TTC549 (cell line): ENCODE data around the gene CRYBG2.
"Not testable (repeated sequence)": the region's sequence is repeated elsewhere in the genome, so short reads cannot be mapped to it uniquely, and the experiment has no call there.

Experiments
- FAIRE-seq: peaks from 2 replicates; lab custom pipeline; 2012; peaks lifted over from hg19 to GRCh38; lab: Jason Lieb, UNC

CRYBG2 gene

DNA sequence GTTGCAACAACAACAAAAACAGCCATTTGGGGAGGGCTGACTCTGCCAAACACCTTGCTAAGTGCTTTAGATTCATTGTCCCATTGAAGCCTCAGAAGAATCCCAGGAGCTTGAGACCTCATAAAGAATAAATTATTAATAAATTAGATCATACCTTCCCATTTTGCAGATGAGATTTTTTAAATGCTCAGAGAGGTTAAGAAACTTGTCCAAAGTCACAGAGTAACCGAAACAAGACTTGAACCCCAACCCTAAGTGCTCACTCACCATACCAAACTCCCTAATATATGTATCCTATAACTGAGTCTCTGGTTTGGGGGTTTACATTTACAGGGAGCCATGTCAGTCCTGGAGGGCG lies 3.6 kb downstream of the CRYBG2 start:
- FAIRE-seq = no peak

DNA sequence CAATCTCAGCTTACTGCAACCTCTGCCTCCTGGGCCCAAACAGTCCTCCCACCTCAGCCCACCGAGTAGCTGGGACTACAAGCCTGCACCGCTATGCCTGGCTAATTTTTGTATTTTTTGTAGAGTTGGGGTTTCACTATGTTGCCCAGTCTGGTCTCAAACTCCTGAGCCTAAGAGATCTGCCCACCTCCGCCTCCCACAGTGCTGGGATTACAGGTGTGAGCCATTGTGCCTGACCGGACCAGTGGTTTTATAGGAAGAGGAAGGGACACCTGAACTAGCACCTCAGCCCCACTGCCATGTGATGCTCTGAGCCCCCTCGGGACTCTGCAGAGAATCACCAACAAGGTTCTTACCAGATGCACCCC lies 4.1 kb downstream of the CRYBG2 start:
- FAIRE-seq = no peak

DNA sequence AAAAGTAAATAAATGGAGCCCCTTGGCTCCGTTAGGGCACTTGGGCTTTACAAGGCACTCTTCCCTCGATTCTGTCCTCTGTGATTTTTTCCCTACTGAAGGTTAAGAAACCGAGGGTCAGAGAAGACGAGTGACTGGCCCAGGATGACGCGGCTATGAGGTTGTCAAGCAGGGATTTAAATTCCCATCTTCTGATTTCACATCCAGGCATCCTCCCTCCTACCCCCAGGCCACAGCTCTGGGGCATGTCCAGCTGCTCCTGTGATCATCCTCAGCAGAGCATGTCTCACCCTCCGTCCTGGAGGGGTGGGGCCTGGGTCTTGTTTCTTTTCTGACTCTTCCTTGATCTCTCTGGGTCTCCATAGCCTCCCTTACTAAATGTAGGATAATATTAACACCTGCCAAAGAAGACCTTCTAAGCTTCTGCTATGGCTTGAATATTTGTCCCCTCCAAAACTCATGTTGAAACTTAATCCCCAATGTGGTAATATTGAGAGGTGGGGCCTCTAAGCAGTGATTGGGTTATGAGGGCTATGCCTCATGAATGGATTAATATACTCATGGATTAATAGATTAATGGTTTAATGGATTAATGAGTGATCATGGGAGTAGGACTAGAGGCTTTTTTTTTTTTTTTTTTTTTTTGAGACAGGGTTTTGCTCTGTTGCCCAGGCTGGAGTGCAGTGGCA lies 4.6 kb downstream of the CRYBG2 start:
- no peak for FAIRE-seq

DNA sequence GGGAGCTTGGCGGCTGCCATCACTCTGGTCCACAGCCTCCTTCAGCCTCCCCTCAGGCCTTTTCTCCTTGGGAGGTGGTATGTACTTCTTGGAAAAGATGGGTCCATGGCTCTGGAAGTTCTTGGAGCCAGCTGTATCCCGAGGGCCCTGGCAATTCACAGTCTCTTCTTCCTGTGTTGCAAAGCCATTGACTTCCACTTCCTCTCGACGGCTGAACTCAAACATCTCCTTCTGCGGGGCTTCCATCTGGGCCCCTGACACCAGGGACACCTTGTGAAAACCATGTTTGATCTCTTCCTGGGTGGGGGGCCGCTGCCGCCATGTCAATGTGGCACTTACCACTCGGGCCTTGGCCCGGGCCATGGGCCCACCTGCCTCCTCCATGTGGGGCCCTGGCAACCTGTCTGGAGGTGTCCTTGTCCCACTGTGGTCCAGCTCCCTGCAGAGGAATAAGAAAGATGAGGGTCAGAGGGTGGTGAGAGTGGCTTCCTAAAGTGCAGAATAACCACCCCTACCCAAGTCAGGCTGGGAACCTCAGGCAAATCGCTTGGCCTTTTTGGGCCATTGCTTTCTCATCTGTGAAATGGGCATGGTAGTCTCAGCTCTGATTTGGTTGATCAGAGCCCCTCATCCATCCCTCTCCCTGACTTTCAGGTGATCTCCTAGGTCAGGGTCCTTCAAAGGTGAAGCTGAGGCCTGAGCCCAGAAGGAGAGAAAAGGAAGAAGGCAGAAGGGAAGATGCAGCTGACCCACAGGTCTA lies 7.5 kb downstream of the CRYBG2 start:
- FAIRE-seq = no peak

DNA sequence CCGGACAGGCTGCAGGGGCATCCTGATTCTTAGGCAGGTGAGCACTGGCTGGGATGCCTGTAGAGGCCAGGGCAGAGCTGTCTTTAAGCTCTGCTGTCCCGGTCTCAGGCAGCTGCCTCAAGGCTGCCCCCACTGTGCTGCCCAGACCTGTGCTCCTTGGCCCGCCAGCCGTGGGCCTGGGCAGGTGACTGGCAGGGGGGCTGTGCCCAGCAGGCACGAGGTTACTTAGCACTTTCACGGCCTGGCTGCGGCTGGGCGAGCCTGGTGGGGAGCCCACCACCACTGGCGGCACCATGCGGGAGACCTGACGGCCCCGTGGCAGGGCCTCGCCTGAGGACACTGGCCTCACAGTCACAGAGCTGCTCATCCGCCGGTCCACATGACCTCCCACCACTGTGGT lies 8.2 kb downstream of the CRYBG2 start:
- no peak for FAIRE-seq

DNA sequence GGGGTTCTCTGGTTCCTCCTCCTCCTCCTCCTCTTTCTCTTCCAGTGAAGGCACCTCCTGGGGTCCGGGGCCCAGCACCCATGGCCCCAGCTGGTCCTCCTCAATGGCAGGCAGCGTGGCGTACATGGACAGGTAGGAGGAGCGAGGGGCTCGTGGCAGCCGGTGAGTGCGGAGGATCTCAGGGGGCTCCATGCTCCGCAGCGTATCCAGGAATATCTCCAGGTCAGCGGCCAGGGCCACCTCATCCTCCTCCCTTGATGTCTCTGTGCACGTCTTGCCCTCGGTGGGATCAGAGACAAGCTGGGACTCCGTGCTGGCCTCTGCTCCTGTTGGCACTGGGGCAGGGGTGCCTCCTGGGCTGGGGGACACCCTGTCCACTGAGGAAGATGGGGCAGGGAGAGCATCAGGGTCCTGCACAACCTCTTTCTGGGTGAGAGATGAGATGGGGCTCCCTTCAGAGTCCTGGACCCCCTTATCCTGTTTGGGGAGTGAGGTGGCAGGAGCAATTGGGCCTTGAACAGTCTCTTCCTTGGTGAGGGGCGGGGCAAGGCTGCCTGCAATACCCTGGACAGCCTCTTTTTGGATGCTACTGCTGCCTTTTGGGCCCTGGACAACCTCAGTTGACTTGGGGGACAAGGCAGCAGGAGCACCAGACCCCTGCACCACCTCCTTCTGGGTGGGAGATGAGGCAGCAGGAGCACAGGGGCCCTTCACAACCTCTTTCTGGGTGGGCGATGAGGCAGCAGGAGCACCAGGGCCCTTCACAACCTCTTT lies 9.6 kb downstream of the CRYBG2 start:
- FAIRE-seq = no peak

DNA sequence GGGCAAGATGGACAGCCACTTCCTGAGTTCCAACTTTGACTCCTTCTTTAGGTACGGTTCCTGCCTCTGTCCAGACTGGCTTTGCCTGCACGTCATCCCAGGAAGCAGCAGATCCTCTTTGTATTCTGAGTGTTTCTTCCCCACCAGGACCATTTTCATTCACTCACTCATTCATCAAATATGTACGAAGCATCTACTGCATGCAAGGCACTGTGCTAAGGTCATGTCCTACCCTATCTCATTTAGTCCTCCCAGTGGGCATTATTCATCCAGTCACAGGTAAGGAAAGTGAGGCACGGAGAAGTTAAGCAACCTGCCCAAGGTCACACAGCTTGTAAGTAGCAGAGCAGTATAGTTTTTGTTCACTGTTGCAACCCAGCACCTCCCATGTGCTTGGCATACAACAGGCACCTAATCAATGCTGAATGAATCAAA lies 13.9 kb downstream of the CRYBG2 start:
- no peak for FAIRE-seq

DNA sequence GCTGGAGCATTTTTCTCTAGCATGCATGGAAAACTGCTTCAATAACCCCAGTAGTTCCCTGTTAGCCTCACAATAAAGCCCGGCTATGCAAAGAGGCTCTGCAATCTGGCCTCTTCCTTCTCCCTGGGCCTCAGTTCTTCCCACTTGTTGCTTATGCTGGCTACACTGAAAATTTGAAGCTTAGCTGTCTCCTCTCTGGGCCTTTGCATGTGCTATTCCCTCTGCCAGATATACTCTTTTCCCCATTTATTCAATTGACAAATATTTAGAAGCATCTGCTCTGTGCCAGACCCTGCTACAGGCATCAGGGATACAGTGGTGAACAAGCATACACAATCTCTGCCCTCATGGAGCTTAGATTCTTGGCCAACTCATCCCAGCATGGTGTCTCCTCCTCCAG lies 15.3 kb downstream of the CRYBG2 start:
- no peak for FAIRE-seq

DNA sequence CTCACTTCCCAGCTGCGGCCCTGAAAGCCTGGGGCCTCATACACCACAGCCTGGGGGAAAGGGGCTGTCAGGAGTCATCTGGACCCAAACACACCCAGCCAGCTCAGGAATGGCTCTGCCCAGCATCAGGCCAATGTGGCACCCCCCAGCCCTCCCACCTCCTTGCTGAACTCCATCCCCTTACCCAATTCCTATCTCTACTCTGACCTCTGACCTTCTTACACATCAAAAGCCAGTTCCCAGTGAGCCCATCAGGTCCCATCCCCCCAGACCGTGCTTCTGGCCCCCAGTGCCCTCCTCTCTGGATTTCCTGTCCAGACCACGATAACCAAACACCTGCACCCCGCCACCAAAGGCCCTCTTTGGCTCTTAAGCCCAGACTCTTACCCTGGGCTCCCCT lies 16.3 kb downstream of the CRYBG2 start:
- no peak for FAIRE-seq

DNA sequence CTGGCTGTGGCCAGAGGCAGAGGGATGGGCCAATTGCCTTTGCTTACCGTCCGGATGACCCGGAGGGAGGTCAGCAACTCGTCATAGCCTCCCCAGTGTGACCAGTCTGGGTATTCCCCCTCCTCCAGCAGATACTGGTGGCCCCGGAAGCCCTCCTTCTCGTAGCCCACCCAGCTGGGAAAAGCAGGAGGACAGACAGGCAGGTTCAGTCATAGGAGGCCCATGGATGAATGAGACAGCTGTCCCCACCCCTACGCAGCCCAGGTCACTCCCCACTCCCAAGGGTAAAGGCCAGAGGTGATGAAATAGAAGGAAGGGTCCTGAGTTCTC lies 16.8 kb downstream of the CRYBG2 start:
- no peak for FAIRE-seq

DNA sequence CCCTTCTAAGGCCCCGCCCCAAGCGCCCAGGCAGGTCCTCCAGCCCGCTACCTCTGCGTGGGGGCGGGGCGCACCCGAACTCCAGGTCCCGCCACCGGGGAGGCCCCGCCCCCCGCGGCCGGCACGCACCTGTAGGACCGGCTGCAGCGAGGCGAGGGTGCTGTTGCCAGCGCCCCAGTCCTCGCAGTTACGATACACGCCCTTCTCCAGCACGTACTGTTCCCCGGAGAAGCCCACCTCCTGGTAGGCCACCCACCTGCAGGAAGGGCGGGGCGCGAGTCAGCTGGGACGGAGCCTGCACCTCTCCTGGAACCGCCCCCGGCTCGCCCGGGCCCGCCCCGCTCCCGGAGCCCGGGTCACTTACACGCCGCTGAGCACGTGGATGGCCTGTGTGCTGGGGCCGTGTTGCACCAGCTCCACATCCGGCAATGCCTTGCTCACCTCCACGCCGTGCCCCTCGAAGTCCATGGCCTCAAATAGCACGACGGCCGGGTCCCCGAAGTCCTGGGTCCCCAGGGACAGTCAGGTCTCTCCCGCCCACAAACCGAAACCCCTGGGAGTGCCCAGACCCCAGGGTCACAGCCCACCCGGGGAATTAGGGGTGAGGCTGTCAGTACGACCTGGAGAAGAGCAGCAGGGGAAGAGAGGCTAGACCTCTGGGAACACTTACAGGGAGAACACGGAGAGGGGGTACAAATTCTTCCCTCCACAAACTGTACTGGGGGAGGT lies 17.3 kb downstream of the CRYBG2 start:
- no peak for FAIRE-seq

DNA sequence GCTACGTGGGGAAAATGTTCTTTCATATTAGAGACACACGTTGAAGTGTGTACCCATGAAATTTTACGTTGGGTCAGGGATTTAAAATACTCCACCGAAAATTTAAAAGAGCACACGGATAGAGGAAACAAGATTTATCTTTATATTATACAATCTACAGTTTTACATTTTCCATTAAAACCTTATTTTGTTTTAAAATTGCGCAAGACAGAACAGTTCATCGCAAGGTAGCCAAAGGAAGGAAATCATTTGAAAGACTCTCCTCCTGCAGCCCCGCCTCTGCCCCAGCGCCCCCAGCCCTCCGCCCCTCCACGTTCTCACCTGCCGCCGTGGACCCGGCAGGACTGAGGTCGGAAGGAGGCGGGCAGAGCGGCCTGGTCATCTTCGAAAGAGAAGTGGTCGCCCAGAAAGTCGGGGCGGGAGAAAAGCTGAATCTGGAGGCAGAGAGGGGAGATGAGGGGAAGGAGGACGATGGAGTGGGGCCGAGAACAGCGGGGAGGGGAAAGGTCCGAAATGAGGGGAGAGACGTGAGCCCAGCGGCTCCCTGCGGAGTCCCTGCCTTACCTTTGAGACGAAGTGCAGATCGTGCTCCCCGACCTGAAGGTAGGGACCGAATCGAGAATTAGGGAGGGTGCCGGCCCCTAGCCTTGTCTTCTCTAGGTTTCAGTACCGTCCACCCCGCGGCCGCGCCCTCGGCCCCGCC lies 18.0 kb downstream of the CRYBG2 start:
- no peak for FAIRE-seq

DNA sequence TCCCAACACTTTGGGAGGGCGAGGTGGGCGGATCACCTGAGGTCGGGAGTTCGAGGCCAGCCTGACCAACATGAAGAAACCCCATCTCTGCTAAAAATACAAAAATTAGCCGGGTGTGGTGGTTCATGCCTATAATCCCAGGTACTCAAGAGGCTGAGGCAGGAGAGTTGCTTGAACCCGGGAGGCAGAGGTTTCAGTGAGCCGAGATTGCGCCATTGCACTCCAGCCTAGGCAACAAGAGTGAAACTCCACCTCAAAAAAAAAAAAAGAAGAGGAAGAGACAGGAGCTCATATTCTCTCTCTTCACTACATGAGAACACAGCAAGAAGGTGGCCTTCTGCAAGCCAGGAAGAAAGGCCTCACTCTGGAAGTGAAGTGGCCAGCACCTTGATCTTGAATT lies 20.6 kb downstream of the CRYBG2 start:
- not testable (repeated sequence) for FAIRE-seq

DNA sequence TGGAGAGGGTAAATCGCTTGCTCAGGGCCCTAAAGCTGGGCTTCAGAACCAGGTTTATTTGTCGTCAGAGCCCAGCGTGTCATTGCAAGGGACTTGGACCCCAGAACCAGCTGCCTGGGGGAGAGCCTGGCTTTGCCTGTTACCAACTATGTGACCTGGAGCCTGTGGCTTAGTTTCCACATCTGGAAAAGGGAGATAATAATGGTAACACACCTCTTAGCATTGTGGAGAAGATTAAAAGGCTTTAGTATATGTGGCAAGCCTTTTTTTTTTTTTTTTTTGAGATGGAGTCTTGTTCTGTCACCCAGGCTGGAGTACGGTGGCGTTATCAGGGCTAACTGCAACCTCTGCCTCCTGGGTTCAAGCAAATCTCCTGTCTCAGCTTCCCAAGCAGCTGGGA lies 23.7 kb downstream of the CRYBG2 start:
- no peak for FAIRE-seq

DNA sequence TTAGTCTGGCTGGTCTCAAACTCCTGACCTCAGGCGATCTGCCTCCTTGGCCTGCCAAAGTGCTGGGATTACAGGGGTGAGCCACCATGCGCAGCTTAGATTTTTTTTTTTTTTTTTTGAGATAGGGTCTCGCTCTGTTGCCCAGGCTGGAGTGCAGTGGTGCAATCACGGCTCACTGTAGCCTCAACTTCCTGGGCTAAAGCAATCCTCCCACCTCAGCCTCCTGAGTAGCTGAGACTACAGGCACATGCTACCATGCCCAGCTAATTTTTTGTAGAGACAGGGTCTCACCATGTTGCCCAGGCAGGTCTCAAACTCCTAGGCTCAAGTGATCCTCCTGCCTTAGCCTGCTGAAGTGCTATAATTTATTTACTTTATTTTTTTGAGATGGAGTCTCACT lies 24.6 kb downstream of the CRYBG2 start:
- FAIRE-seq = not testable (repeated sequence)

DNA sequence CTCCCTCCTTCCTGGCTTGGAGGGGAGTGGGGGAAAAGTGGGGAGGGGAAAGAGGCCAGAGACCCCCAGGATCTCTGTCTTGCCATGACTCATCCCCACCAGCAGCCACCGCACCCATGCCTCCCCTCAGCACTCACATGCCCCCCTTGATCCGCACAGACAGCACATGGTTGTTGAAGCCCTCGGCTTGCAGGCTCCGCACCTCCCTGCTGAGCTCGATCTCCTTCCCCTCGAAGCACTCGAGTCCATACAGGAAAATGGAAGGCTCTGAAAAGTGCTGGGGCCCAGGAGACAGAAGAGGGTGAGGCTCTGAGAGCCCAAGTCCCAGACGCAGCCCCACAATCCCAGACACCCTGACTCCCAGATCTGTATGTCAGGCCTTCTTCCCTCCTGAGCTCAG lies 25.3 kb downstream of the CRYBG2 start:
- no peak for FAIRE-seq

DNA sequence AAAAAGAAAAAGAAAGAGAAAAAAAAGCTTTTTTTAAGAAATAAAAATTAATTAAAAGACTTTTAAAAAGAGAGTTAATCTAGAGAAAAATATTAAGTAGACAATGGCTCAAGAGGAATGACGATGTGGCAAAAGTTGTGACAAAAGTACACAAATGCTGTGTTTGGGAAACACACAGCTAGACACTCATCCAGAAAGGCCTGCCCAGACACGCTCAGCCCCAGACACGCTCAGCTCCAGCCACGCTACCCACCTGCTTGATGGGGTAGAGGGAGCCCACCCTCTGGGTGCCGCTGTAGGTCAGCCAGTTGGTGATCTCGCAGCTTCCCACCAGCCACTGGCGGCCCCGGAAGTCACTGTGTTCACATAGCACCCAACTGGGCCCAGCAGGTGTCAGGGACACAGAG lies 26.0 kb downstream of the CRYBG2 start:
- no peak for FAIRE-seq

DNA sequence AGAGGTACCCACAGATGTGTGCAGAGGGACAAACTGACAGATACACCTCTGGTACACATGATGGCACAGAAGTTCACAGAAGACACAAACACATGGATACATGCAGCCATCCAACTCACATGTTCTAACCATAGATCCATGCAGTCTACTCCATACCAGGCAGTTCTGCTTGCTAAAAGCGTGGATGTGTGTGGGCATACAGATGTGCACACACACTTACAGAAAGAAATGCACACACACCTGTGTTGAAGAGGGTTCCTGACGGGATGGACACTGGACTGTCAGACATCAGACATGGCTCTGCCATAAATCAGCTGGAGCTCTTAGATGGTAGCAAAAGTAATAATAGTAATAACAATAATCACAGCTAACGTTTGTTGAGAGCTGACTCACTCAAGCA lies 29.4 kb downstream of the CRYBG2 start:
- FAIRE-seq = no peak

DNA sequence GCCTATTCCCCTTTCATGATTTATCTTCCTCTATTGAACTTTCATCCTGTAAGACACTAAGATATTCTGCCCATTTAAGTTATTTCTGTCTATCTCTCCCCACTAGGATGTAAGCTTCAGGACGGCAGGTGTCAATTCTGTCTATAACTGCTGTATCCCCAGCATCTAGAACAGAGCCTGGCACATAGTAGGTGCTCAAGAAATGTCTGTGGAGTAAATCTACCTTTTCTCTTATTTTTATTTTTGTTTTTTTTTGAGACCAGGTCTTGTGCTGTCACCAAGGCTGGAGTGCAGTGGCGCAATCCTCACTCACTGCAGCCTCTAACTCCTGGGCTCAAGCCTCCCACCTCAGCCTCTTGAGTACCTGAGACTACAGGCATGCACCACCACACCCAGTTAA lies 30.5 kb downstream of the CRYBG2 start:
- no peak for FAIRE-seq

DNA sequence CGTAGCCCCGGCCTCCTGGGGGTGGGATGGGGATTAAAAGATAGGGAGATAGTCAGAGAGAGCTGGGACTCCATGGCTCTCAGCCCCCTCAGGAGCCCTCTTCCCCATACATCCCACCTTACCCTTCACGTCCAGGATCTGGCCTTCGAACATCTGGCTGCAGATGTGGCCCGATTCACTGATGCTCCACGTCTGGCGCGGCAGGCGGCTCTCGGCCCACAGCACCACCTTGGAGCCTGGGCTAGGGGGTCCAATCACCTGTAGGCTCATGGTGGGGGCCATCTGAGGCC lies 31.9 kb downstream of the CRYBG2 start:
- no peak for FAIRE-seq

DNA sequence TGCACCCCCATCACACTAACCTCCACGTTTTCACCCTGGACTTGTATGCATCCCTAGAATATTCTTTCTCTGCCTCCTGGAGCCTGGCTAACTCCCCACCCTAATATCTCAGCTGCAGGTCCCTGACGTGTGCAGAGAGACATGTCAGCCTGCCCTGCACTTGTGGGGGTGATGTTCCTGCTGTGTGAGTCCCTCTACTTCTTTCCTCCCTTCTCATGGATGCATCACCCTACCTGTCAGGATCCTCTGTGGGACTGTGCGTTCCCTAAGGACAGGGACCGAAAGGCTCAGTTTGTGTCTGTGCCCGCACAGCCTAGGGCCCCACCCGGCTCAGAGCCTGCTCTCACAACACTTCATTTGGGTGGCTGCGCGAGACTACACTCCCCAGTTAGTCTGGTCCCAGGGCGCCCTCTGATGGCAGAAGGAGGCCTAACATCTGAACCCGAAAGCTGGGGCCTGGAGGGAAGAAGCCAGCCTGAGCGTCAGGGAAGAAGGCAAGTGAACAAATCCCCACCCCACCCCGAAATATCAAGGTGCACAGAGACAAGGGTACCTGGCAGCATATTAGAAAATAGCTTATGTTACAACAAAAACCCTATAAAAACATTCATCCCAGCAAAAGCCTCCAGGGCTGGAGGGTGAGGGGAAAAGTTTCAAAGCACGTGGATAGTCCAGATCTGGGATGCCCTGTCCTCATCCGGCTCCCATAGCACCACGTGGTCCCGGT lies 32.5 kb downstream of the CRYBG2 start:
- peak; percentile 48 for FAIRE-seq

DNA sequence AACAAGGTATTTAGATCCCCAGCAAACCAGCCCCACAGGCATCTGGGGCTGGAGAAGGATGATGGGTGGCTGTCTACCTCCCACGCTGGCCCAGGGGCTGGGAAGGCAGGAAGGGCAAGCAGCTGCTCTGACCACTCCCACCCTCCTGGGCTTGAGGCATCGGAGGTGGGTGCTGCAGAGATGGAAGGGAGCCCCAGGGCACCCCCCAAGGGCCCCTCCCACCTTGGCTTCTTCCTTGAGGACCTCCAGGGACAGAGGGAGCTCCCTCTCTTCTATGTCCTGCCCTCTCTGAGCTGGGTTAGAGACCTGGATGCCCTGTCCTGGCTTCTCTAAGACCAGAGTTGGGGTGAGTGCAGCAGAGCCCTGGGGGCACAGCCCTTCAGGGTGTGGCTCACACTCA lies 33.0 kb downstream of the CRYBG2 start:
- FAIRE-seq = no peak
